Hepatocyte (in vitro differentiated cells): ENCODE results near the gene MBL2.

Source experiments
- EZH2 ChIP-seq: fragments of 200-600 bp; sonication (generic); IDR thresholded peaks from 2 replicates; pipeline ENCODE4 v1.6.1; 2016; ENCODE audit warnings: antibody characterized with exemption, mild to moderate bottlenecking, borderline replicate concordance
- TF ChIP-seq, protein P1 (sequence below): fragments of 200-600 bp; sonication (generic); IDR thresholded peaks from 2 replicates; pipeline ENCODE4 v1.5.1; 2016; ENCODE audit warnings: antibody characterized with exemption, mild to moderate bottlenecking; ENCODE audit not compliant: poor library complexity

DNA sequence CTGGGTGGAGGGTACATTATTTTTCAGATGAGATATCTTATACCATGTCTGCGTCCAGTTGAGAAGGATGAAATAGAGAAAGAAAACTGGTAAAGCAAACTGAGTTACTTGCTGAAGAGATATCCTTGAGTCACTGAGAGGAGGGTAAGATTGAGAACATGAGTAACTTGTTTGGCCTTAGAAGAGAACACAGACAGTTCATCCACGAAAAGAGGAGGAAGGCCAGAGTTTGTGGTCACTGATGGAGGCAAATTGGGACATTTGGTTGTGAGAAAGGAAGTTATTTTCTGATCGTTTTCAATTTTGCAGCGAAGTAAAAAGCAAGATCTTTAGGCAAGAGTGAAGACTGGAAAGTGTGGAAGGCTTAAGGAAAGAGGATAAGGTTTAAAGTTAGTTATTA lies 15.6 kb downstream of the MBL2 start:
- TF ChIP-seq EZH2 = no peak
- TF ChIP-seq, protein P1, sequence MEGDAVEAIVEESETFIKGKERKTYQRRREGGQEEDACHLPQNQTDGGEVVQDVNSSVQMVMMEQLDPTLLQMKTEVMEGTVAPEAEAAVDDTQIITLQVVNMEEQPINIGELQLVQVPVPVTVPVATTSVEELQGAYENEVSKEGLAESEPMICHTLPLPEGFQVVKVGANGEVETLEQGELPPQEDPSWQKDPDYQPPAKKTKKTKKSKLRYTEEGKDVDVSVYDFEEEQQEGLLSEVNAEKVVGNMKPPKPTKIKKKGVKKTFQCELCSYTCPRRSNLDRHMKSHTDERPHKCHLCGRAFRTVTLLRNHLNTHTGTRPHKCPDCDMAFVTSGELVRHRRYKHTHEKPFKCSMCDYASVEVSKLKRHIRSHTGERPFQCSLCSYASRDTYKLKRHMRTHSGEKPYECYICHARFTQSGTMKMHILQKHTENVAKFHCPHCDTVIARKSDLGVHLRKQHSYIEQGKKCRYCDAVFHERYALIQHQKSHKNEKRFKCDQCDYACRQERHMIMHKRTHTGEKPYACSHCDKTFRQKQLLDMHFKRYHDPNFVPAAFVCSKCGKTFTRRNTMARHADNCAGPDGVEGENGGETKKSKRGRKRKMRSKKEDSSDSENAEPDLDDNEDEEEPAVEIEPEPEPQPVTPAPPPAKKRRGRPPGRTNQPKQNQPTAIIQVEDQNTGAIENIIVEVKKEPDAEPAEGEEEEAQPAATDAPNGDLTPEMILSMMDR = no peak
